Measurements from ENCODE around the gene TMEM30A. TPM values are rescaled to one million over a fixed set of nuclear protein-coding genes. Genes with fewer than 3 reads are reported as not detected.

TMEM30A gene
- total RNA-seq, 1 donor from 2014 or later: 40.0 TPM

DNA sequence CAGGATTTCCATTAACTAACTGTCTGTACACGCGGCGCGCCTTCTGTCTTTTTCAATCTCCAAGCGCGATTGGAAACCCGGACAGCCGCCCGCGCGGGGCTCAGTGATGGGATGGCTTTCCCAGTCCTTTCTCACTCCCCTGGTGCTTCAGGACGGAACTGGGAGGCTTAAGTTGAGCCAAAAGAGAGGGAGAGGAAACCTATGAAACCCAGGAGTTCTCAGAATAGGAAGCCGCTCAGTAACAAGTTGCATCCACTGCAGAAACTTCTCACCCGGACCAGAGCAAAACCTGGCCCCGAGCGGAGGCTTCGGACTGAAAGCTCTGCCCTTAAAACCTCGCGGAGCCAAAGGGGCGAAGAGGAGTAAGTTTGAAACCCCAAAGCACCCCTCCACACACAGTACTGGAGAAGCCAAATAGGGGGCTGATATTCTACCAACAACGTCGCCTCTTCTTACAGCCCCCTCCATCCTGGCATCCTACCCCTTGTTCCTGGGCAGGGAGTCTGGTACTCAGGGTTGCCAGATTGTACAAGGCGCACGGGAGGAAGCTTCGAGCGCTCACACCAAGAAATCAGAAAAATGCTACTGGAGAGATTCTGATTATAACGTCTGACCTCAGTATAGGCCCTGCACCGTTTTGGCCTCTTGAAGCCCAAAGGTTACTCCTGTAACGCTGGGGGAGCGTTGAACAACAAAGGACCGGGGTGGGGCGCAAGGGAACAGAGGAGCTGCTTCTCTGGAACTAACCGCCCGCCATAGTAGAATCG is 77.8 kb downstream of the TMEM30A start:
- intact Hi-C loops (cut with DNase I): loop anchor here (5.0 kb wide), 1 partner anchor 1239 kb away; no protein-coding TSS in a partner anchor
- ATAC-seq (ENCODE audit: poor library complexity) (peak; percentile 1), DNase-seq (peak; percentile 47)

DNA sequence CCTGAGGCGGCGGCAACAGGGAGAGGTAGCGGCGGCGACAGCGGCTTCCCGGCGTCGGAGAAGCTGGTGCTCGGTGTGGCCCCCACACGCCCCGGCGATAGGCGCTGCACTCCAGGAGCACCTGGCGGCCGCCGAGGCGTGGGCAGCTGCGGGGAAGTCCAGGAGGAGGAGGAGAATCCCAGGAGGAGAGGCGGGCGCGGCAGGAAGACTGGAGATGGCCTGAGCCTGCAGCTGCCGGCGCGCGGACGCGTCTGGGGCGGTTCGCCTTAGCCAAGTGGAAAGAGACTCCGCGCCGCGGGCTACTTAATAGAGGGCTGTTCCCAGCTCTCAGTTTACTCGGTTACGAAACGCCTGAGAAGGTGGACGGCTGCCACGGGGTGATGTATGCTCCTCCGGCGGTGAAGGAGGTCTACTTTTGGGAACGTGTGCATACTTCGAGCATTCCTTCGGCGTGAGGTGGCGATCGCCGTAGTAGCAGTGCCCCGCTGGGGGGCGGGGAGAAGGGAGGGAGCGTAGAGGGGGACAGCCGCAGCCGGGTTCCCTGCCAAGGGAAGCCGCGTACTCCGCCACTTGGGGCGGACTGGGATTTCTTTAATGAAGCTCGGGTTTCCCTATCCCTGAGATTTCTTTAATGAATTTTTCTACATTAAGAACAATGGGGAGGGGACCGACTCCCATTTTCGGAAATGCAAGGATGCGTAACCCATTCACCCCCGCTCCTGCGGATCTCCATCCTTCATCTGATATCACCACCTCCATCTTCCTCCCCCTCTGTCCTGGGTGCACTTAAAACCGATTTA is 78.6 kb downstream of the TMEM30A start, which contains the start of gene COL12A1:
COL12A1 (minus strand) TSS at position 278 of the 800 bp plus-strand sequence. CDS start 3,261 bp downstream, outside the sequence.
- intact Hi-C loops (cut with DNase I): loop anchor here (5.0 kb wide), 1 partner anchor 1239 kb away; no protein-coding TSS in a partner anchor
- ATAC-seq (ENCODE audit: poor library complexity) (peak; percentile 68), DNase-seq (peak; percentile 95)

DNA sequence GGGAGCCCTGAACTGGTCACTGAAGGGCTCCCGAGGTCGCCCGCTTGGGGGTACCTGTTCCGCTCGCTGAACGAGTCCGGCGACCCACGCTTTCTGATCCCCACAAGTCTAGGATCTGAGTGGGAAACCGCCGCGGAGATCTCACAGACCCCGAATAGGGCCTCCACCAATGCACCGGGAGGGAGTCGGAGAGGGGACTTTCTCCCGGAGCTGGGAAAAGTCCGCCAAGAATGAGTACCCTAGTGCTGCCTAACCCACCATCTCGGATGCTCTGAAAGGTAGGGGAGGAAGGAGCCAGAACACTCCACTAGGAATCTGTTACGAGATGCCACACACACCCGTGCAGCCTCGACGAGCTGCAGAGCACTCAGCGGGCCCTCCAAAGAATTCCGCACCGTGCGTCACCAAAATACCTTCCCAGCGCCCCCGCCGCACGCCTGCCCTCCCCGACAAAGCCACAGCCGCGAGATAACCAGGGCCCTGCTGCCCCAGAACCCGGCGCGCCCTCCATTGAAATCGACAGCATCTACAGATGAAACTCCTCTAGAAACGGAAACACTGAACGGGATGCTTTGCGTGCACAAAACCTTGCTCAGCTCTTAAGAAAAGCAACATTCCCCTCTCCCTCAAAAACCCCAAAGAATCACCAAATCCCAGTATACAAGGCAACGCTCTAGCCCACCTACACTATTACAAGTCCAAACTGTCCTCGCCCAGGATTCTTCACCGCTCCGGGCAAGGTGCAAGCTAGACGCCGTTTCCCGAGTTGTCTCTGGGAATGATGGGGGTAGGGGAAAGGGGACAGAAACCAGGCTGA is 79.4 kb downstream of the TMEM30A start:
- intact Hi-C loops (cut with DNase I): loop anchor here (5.0 kb wide), 1 partner anchor 1238 kb away; no protein-coding TSS in a partner anchor
- ATAC-seq (ENCODE audit: poor library complexity): no peak

DNA sequence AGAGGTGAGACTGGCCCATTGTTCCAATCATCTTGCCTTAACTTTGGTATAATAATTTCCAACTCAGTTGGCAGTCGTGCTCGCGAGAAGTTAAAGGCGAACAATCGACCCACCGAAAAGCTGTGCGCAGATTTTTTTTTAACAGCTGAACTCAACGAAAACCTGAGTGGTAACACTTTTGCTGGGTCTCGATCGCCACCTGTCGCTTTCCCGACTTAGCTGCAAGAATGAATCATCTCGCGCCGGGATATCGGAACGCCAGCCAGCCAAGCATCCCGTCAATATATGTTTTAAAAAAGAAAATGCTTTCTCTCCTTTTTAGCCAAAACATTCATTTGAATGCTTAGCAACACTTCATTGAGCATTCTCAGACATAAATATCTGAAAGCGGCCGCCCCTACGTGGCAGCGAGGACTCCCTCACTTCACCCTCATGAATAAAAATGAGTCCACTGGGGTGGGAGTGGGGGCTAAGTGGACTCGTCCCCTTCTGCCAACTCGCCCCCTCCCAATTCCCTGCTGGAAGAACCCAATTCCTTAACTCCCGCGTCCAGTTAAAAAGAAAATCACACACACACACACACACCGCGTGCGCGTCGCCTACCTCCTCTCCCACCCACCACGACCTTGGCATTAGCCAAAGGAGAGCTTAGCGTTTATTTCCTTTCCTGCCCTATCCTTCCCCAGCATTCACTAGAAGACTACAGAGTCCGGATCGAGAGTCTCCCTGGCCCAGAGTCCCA is 80.2 kb downstream of the TMEM30A start:
- ATAC-seq (ENCODE audit: poor library complexity) (peak; percentile 32), DNase-seq (peak; percentile 75)
- intact Hi-C loops (cut with DNase I): no loop called here

More for the DNA sequence above, 79.4 kb downstream of the TMEM30A start:
- peak; percentile 45 for DNase-seq

DNA sequence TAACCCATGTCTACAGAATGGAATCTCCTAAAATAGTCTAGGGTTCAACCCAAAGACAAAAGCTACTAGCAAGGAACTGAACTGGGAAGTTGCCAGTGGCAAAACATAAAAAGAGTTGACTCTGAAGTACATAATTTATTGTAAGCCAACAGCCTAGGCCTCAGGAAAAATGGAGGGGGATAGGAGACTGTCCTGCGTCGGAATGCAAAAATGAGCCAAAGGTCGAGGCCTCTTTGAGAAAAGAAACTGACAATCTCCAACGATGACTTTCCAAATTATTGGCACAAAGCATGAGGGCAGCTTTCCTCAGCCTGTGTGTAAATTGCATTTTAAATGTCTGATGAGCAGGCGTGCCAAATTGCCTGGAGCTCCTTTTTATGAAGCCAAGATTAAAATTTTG is 80.9 kb downstream of the TMEM30A start:
- intact Hi-C loops (cut with DNase I): no loop called here
- DNase-seq: no peak
- no peak for ATAC-seq (ENCODE audit: poor library complexity)

Other genes starting within 250 kb of the TMEM30A start
- 10.7 TPM for gene COL12A1, start 78.7 kb downstream of the TMEM30A start, total RNA-seq
- 945 TPM for gene COX7A2, start 41.0 kb downstream of the TMEM30A start, total RNA-seq
- gene FILIP1, start 209.0 kb upstream of the TMEM30A start, total RNA-seq: 160 TPM